Thoracic aorta (tissue), 2 donors: Measurements from ENCODE around the gene FKBP4. TPM values are rescaled to one million over a fixed set of nuclear protein-coding genes. Genes with fewer than 3 reads are reported as not detected.

ENCODE experiments used
- ATAC-seq: fragments of 150-250 bp; one replicate; pipeline ENCODE4 v1.8.0; 2017; ENCODE audit warnings: low read depth; ENCODE audit not compliant: insufficient number of reproducible peaks, low FRiP score
- DNase-seq: peaks from one replicate; pipeline ENCODE4 v3.0.0-alpha.2; 2020; ENCODE audit warnings: low spot score
- H3K27ac ChIP-seq, 2 donors: fragments of 200-600 bp; sonication (generic); 1 replicate in 1 of 2; 2 replicates in 1 of 2; pipeline ENCODE4 v1.5.1; 2016; ENCODE audit warnings: mild to moderate bottlenecking in 2 of 2, moderate library complexity in 2 of 2
- H3K27me3 ChIP-seq: fragments of 200-600 bp; sonication (generic); replicated peaks from 2 replicates; pipeline ENCODE4 v1.6.0; 2016; ENCODE audit warnings: mild to moderate bottlenecking; ENCODE audit not compliant: insufficient read depth
- H3K36me3 ChIP-seq: fragments of 200-600 bp; sonication (generic); one replicate; pipeline ENCODE4 v1.5.1; 2016
- H3K4me1 ChIP-seq, 2 donors: fragments of 200-600 bp; sonication (generic); 1 replicate in 1 of 2; 2 replicates in 1 of 2; pipeline versions ENCODE4 v1.5.1 to v1.6.0; 2016; ENCODE audit warnings: low read depth in 2 of 2, mild to moderate bottlenecking in 1 of 2; ENCODE audit not compliant: control insufficient read depth in 1 of 2
- H3K4me3 ChIP-seq: fragments of 200-600 bp; sonication (generic); 2 replicates; pipeline ENCODE4 v1.5.1; 2016; ENCODE audit warnings: mild to moderate bottlenecking
- H3K9me3 ChIP-seq: fragments of 200-600 bp; sonication (generic); 2 replicates; pipeline ENCODE4 v1.5.1; 2016
- CTCF ChIP-seq: fragments of 200-600 bp; sonication (generic); IDR thresholded peaks from one replicate; pipeline ENCODE4 v1.5.1; 2019; ENCODE audit warnings: antibody characterized with exemption
- total RNA-seq, 2 donors: library from RNA; depleted of rRNA; stranded (reverse); fragments of >200 nt; gene quantifications; one replicate each; pipeline versions ENCODE4 v1.1.0 to v1.2.3, GENCODE V29; 2016

FKBP4 gene
- total RNA-seq, 2 donors from 2014 or later = 26.6 to 30.5 TPM

- H3K36me3 ChIP-seq = no peaks in the 10 kb centered on the region
- no peaks in the 10 kb centered on the region for H3K9me3 ChIP-seq
- H3K27ac ChIP-seq = no peak overlapping the region
- H3K4me1 ChIP-seq = no peaks in the 10 kb centered on the region
- no peak for DNase-seq
- no peak for TF ChIP-seq CTCF
- ATAC-seq = no peak
- no peak overlapping the region for H3K4me3 ChIP-seq
- no peaks in the 10 kb centered on the region for H3K27me3 ChIP-seq
These were observed 57.2 kb downstream of the FKBP4 start for GRCh38 chr12:2851931-2852330.

GRCh38 chr12:2853626-2854025 is 58.9 kb downstream of the FKBP4 start:
- Histone ChIP-seq H3K9me3 (no peaks in the 10 kb centered on the region), H3K27ac (no peak overlapping the region), H3K4me3 (no peak overlapping the region), H3K4me1 (no peaks in the 10 kb centered on the region), H3K36me3 (no peaks in the 10 kb centered on the region), H3K27me3 (no peaks in the 10 kb centered on the region)
- TF ChIP-seq CTCF = peak; percentile 84
- ATAC-seq (peak; percentile 39), DNase-seq (peak; percentile 43)

Other genes with a start within 250 kb of the FKBP4 start
- 10 to 100 TPM; 33.8 to 38.4 TPM for gene ITFG2, start 17.7 kb downstream of the FKBP4 start, total RNA-seq
- gene NRIP2, start 40.1 kb downstream of the FKBP4 start, total RNA-seq = 1 to 10 TPM; 4.9 to 8.1 TPM
- not detected for gene TEX52, start 62.1 kb downstream of the FKBP4 start, total RNA-seq
- 1 to 10 TPM in 1 of 2 donors, not detected in 1; 2.2 TPM for gene FOXM1, start 82.2 kb downstream of the FKBP4 start, total RNA-seq
- gene RHNO1, start 82.3 kb downstream of the FKBP4 start, total RNA-seq = 10 to 100 TPM in 1 of 2 donors, 1 to 10 TPM in 1; 9.6 to 10.8 TPM
- gene TULP3, start 95.9 kb downstream of the FKBP4 start, total RNA-seq = 10 to 100 TPM; 28.4 to 30.8 TPM
- 10 to 100 TPM; 42.5 to 62.6 TPM for gene TEAD4, start 164.4 kb downstream of the FKBP4 start, total RNA-seq